Central memory CD8-positive, alpha-beta T cell (primary cell): Measurements from ENCODE around the gene RIMBP2.

Source experiments
- ATAC-seq: fragments of 150-1000 bp; cut with Tn5 transposase; replicated peaks from 2 replicates; pipeline ENCODE4 v1.10.0; 2022; ENCODE audit warnings: mild to moderate bottlenecking, moderate FRiP score, moderate number of reproducible peaks; ENCODE audit not compliant: poor library complexity, severe bottlenecking; ENCODE audit errors: extremely low read depth
- DNase-seq, 2 donors: peaks; one replicate each; pipeline ENCODE4 v3.0.0; 2021; ENCODE audit warnings: low spot score in 2 of 2
- H3K27ac Mint-ChIP-seq: one replicate; pipeline ENCODE4 v1.8.0; 2022; ENCODE audit warnings: low read depth, mild to moderate bottlenecking, moderate library complexity, mixed read lengths
- H3K27me3 Mint-ChIP-seq: one replicate; pipeline ENCODE4 v1.8.0; 2022; ENCODE audit warnings: mixed read lengths
- H3K36me3 Mint-ChIP-seq: one replicate; pipeline ENCODE4 v1.8.0; 2022; ENCODE audit warnings: mild to moderate bottlenecking, moderate library complexity, mixed read lengths; ENCODE audit not compliant: insufficient read depth
- H3K4me1 Mint-ChIP-seq: one replicate; pipeline ENCODE4 v1.8.0; 2022; ENCODE audit warnings: mixed read lengths
- H3K4me3 Mint-ChIP-seq: one replicate; pipeline ENCODE4 v1.8.0; 2022; ENCODE audit warnings: mild to moderate bottlenecking, moderate library complexity, mixed read lengths
- H3K9me3 Mint-ChIP-seq: one replicate; pipeline ENCODE4 v1.8.0; 2022; ENCODE audit warnings: mixed read lengths

The RIMBP2 gene

GRCh38 chr12:130606231-130606630 is 109.9 kb downstream of the RIMBP2 start:
- ATAC-seq (no peak), DNase-seq (no peak)
- H3K4me1 Mint-ChIP-seq, result no peaks in the 10 kb centered on the region
- no peaks in the 10 kb centered on the region for H3K9me3 Mint-ChIP-seq
- H3K4me3 Mint-ChIP-seq, result no peak overlapping the region
- H3K36me3 Mint-ChIP-seq, result no peaks in the 10 kb centered on the region
- no peaks in the 10 kb centered on the region for H3K27me3 Mint-ChIP-seq
- H3K27ac Mint-ChIP-seq, result no peak overlapping the region

- no peak overlapping the region for H3K27ac Mint-ChIP-seq
- no peaks in the 10 kb centered on the region for H3K4me1 Mint-ChIP-seq
- no peak for ATAC-seq
- H3K9me3 Mint-ChIP-seq, result no peaks in the 10 kb centered on the region
- no peak overlapping the region for H3K4me3 Mint-ChIP-seq
- H3K36me3 Mint-ChIP-seq, result no peaks in the 10 kb centered on the region
- no peaks in the 10 kb centered on the region for H3K27me3 Mint-ChIP-seq
- no peak for DNase-seq
Measured at GRCh38 chr12:130603396-130603965, 112.6 kb downstream of the RIMBP2 start.

GRCh38 chr12:130602251-130602650 is 113.8 kb downstream of the RIMBP2 start:
- Mint-ChIP-seq H3K4me3 (no peak overlapping the region), H3K27me3 (no peaks in the 10 kb centered on the region), H3K36me3 (no peaks in the 10 kb centered on the region), H3K9me3 (peaks cover 8% of the 10 kb centered on the region), H3K27ac (no peak overlapping the region), H3K4me1 (no peaks in the 10 kb centered on the region)
- ATAC-seq, result no peak
- no peak for DNase-seq

GRCh38 chr12:130601327-130601726 is 114.8 kb downstream of the RIMBP2 start:
- DNase-seq, result no peak
- H3K4me3 Mint-ChIP-seq, result no peak overlapping the region
- no peak for ATAC-seq
- no peaks in the 10 kb centered on the region for H3K4me1 Mint-ChIP-seq
- H3K9me3 Mint-ChIP-seq, result peaks cover 8% of the 10 kb centered on the region
- no peak overlapping the region for H3K27ac Mint-ChIP-seq
- H3K27me3 Mint-ChIP-seq, result no peaks in the 10 kb centered on the region
- no peaks in the 10 kb centered on the region for H3K36me3 Mint-ChIP-seq

- H3K9me3 Mint-ChIP-seq, result peaks cover 8% of the 10 kb centered on the region
- no peak overlapping the region for H3K27ac Mint-ChIP-seq
- H3K36me3 Mint-ChIP-seq, result no peaks in the 10 kb centered on the region
- no peak overlapping the region for H3K4me3 Mint-ChIP-seq
- DNase-seq, result no peak
- no peak for ATAC-seq
- no peaks in the 10 kb centered on the region for H3K27me3 Mint-ChIP-seq
- H3K4me1 Mint-ChIP-seq, result no peaks in the 10 kb centered on the region
Measured at GRCh38 chr12:130596241-130596640, 119.9 kb downstream of the RIMBP2 start.

- no peaks in the 10 kb centered on the region for H3K27me3 Mint-ChIP-seq
- ATAC-seq, result no peak
Measured at GRCh38 chr12:130595566-130595965, 120.5 kb downstream of the RIMBP2 start.

GRCh38 chr12:130593056-130593455 is 123.0 kb downstream of the RIMBP2 start:
- Mint-ChIP-seq H3K9me3 (peaks cover 12% of the 10 kb centered on the region), H3K27me3 (peaks cover 5% of the 10 kb centered on the region), H3K27ac (no peak overlapping the region), H3K36me3 (no peaks in the 10 kb centered on the region), H3K4me1 (no peaks in the 10 kb centered on the region), H3K4me3 (no peak overlapping the region)
- DNase-seq (no peak), ATAC-seq (no peak)

More at GRCh38 chr12:130595566-130595965, 120.5 kb downstream of the RIMBP2 start:
- DNase-seq, result no peak
- Mint-ChIP-seq H3K36me3 (no peaks in the 10 kb centered on the region), H3K9me3 (peaks cover 8% of the 10 kb centered on the region), H3K4me1 (no peaks in the 10 kb centered on the region), H3K27ac (no peak overlapping the region), H3K4me3 (no peak overlapping the region)

- H3K9me3 Mint-ChIP-seq, result peaks cover 11% of the 10 kb centered on the region
- peaks cover 8% of the 10 kb centered on the region for H3K27me3 Mint-ChIP-seq
- no peaks in the 10 kb centered on the region for H3K4me1 Mint-ChIP-seq
- DNase-seq (no peak), ATAC-seq (no peak)
- no peak overlapping the region for H3K27ac Mint-ChIP-seq
- H3K4me3 Mint-ChIP-seq, result no peak overlapping the region
- no peaks in the 10 kb centered on the region for H3K36me3 Mint-ChIP-seq
Measured at GRCh38 chr12:130592641-130593040, 123.5 kb downstream of the RIMBP2 start.

- no peak for ATAC-seq
- Mint-ChIP-seq H3K9me3 (peaks cover 7% of the 10 kb centered on the region), H3K36me3 (no peaks in the 10 kb centered on the region), H3K4me1 (no peaks in the 10 kb centered on the region), H3K4me3 (no peak overlapping the region), H3K27me3 (peaks cover 8% of the 10 kb centered on the region), H3K27ac (no peak overlapping the region)
- DNase-seq, result no peak
Measured at GRCh38 chr12:130591736-130592135, 124.4 kb downstream of the RIMBP2 start.

GRCh38 chr12:130590685-130591084 is 125.4 kb downstream of the RIMBP2 start:
- no peaks in the 10 kb centered on the region for H3K36me3 Mint-ChIP-seq
- H3K4me1 Mint-ChIP-seq, result no peaks in the 10 kb centered on the region
- no peak overlapping the region for H3K27ac Mint-ChIP-seq
- peaks cover 7% of the 10 kb centered on the region for H3K9me3 Mint-ChIP-seq
- ATAC-seq (no peak), DNase-seq (no peak)
- H3K4me3 Mint-ChIP-seq, result no peak overlapping the region
- peaks cover 8% of the 10 kb centered on the region for H3K27me3 Mint-ChIP-seq

- Mint-ChIP-seq H3K36me3 (no peaks in the 10 kb centered on the region), H3K4me1 (no peaks in the 10 kb centered on the region), H3K9me3 (peaks cover 7% of the 10 kb centered on the region), H3K27ac (no peak overlapping the region), H3K4me3 (no peak overlapping the region), H3K27me3 (peaks cover 8% of the 10 kb centered on the region)
- DNase-seq, result no peak
- no peak for ATAC-seq
Measured at GRCh38 chr12:130589540-130590317, 126.4 kb downstream of the RIMBP2 start.

- Mint-ChIP-seq H3K4me1 (no peaks in the 10 kb centered on the region), H3K9me3 (peaks cover 7% of the 10 kb centered on the region), H3K27ac (no peak overlapping the region), H3K4me3 (no peak overlapping the region), H3K36me3 (no peaks in the 10 kb centered on the region), H3K27me3 (peaks cover 8% of the 10 kb centered on the region)
- ATAC-seq, result no peak
- DNase-seq, result no peak
Measured at GRCh38 chr12:130588696-130589539, 127.2 kb downstream of the RIMBP2 start.
